ENCODE data around the gene AKNAD1.

The AKNAD1 gene

GRCh38 chr1:108779455-108779854 lies 77.4 kb downstream of the AKNAD1 start:
- DNase-seq = no peak

- DNase-seq = no peak
Measured at GRCh38 chr1:108777839-108778238, 79.1 kb downstream of the AKNAD1 start.

- DNase-seq = no peak
Measured at GRCh38 chr1:108767708-108768107, 89.2 kb downstream of the AKNAD1 start.

- DNase-seq = no peak
Measured at GRCh38 chr1:108767115-108767514, 89.8 kb downstream of the AKNAD1 start.

Data from MV-4-11 (cell line).